Measurements from ENCODE around the gene ANTKMT.

ANTKMT gene

GRCh38 chr16:756428-756827 is 35.5 kb downstream of the ANTKMT start:
- H3K4me1 ChIP-seq (ENCODE audit: control insufficient read depth in 1 of 2, insufficient read depth in 2 of 2, low read length in 2 of 2), result peaks cover 8 to 9% of the 10 kb centered on the region in 2 donors
- peaks cover 3 to 15% of the 10 kb centered on the region in 2 donors for H3K27me3 ChIP-seq (ENCODE audit: control insufficient read depth in 1 of 2, insufficient read depth in 2 of 2, low read length in 2 of 2)
- no peak overlapping the region for H3K9ac ChIP-seq (ENCODE audit: low read depth in 1 of 2, low read length in 2 of 2)
- H3K36me3 ChIP-seq (ENCODE audit: control insufficient read depth in 1 of 2, insufficient read depth in 2 of 2, low read length in 2 of 2), result no peaks in the 10 kb centered on the region
- no peaks in the 10 kb centered on the region for H3K9me3 ChIP-seq (ENCODE audit: control insufficient read depth in 1 of 2, low read length in 2 of 2)
- H3K27ac ChIP-seq (ENCODE audit: low read depth, low read length), result no peak overlapping the region
- H3K4me3 ChIP-seq (ENCODE audit: low read depth in 1 of 2, low read length in 2 of 2), result no peak overlapping the region

GRCh38 chr16:759110-759910 is 38.4 kb downstream of the ANTKMT start:
- Histone ChIP-seq H3K9ac (ENCODE audit: low read depth in 1 of 2, low read length in 2 of 2) (no peak overlapping the region), H3K4me1 (ENCODE audit: control insufficient read depth in 1 of 2, insufficient read depth in 2 of 2, low read length in 2 of 2) (peaks cover 11 to 14% of the 10 kb centered on the region in 2 donors), H3K9me3 (ENCODE audit: control insufficient read depth in 1 of 2, low read length in 2 of 2) (no peaks in the 10 kb centered on the region), H3K4me3 (ENCODE audit: low read depth in 1 of 2, low read length in 2 of 2) (no peak overlapping the region), H3K27me3 (ENCODE audit: control insufficient read depth in 1 of 2, insufficient read depth in 2 of 2, low read length in 2 of 2) (peaks cover 3% of the 10 kb centered on the region in 2 donors), H3K27ac (ENCODE audit: low read depth, low read length) (no peak overlapping the region), H3K36me3 (ENCODE audit: control insufficient read depth in 1 of 2, insufficient read depth in 2 of 2, low read length in 2 of 2) (no peaks in the 10 kb centered on the region)

- peaks cover 11 to 14% of the 10 kb centered on the region in 2 donors for H3K4me1 ChIP-seq (ENCODE audit: control insufficient read depth in 1 of 2, insufficient read depth in 2 of 2, low read length in 2 of 2)
- H3K27ac ChIP-seq (ENCODE audit: low read depth, low read length), result no peak overlapping the region
- no peaks in the 10 kb centered on the region for H3K36me3 ChIP-seq (ENCODE audit: control insufficient read depth in 1 of 2, insufficient read depth in 2 of 2, low read length in 2 of 2)
- H3K4me3 ChIP-seq (ENCODE audit: low read depth in 1 of 2, low read length in 2 of 2), result no peak overlapping the region
- H3K27me3 ChIP-seq (ENCODE audit: control insufficient read depth in 1 of 2, insufficient read depth in 2 of 2, low read length in 2 of 2), result peaks cover 3% of the 10 kb centered on the region in 2 donors
- no peak overlapping the region for H3K9ac ChIP-seq (ENCODE audit: low read depth in 1 of 2, low read length in 2 of 2)
- H3K9me3 ChIP-seq (ENCODE audit: control insufficient read depth in 1 of 2, low read length in 2 of 2), result no peaks in the 10 kb centered on the region
Observed at GRCh38 chr16:760065-760464, 39.1 kb downstream of the ANTKMT start.

- no peaks in the 10 kb centered on the region for H3K9me3 ChIP-seq (ENCODE audit: control insufficient read depth in 1 of 2, low read length in 2 of 2)
- no peak within 1 kb of the TSS for H3K9ac ChIP-seq (ENCODE audit: low read depth in 1 of 2, low read length in 2 of 2)
- H3K36me3 ChIP-seq (ENCODE audit: control insufficient read depth in 1 of 2, insufficient read depth in 2 of 2, low read length in 2 of 2), result no peaks in the 10 kb centered on the region
- peaks cover 11 to 14% of the 10 kb centered on the region in 2 donors for H3K4me1 ChIP-seq (ENCODE audit: control insufficient read depth in 1 of 2, insufficient read depth in 2 of 2, low read length in 2 of 2)
- no peak within 1 kb of the TSS for H3K27ac ChIP-seq (ENCODE audit: low read depth, low read length)
- H3K4me3 ChIP-seq (ENCODE audit: low read depth in 1 of 2, low read length in 2 of 2), result no peak within 1 kb of the TSS
- peaks cover 2 to 3% of the 10 kb centered on the region in 2 donors for H3K27me3 ChIP-seq (ENCODE audit: control insufficient read depth in 1 of 2, insufficient read depth in 2 of 2, low read length in 2 of 2)
Observed at GRCh38 chr16:760545-761343, 39.8 kb downstream of the ANTKMT start, which contains the start of gene MSLN. MSLN (plus strand) TSS chr16:760734; CDS start chr16:762681, 1,947 bp downstream.

- Histone ChIP-seq H3K36me3 (ENCODE audit: control insufficient read depth in 1 of 2, insufficient read depth in 2 of 2, low read length in 2 of 2) (no peaks in the 10 kb centered on the region), H3K27me3 (ENCODE audit: control insufficient read depth in 1 of 2, insufficient read depth in 2 of 2, low read length in 2 of 2) (peaks cover 0 to 3% of the 10 kb centered on the region in 2 donors), H3K9ac (ENCODE audit: low read depth in 1 of 2, low read length in 2 of 2) (no peak overlapping the region), H3K27ac (ENCODE audit: low read depth, low read length) (no peak overlapping the region), H3K4me3 (ENCODE audit: low read depth in 1 of 2, low read length in 2 of 2) (no peak overlapping the region), H3K4me1 (ENCODE audit: control insufficient read depth in 1 of 2, insufficient read depth in 2 of 2, low read length in 2 of 2) (peaks cover 11 to 14% of the 10 kb centered on the region in 2 donors), H3K9me3 (ENCODE audit: control insufficient read depth in 1 of 2, low read length in 2 of 2) (no peaks in the 10 kb centered on the region)
Observed at GRCh38 chr16:761625-762513, 40.9 kb downstream of the ANTKMT start.

GRCh38 chr16:762595-763268 is 41.8 kb downstream of the ANTKMT start:
- no peak overlapping the region for H3K4me3 ChIP-seq (ENCODE audit: low read depth in 1 of 2, low read length in 2 of 2)
- H3K9ac ChIP-seq (ENCODE audit: low read depth in 1 of 2, low read length in 2 of 2), result no peak overlapping the region
- H3K4me1 ChIP-seq (ENCODE audit: control insufficient read depth in 1 of 2, insufficient read depth in 2 of 2, low read length in 2 of 2), result peaks cover 11 to 14% of the 10 kb centered on the region in 2 donors
- H3K9me3 ChIP-seq (ENCODE audit: control insufficient read depth in 1 of 2, low read length in 2 of 2), result no peaks in the 10 kb centered on the region
- H3K27ac ChIP-seq (ENCODE audit: low read depth, low read length), result no peak overlapping the region
- no peaks in the 10 kb centered on the region for H3K36me3 ChIP-seq (ENCODE audit: control insufficient read depth in 1 of 2, insufficient read depth in 2 of 2, low read length in 2 of 2)
- peaks cover 0 to 3% of the 10 kb centered on the region in 2 donors for H3K27me3 ChIP-seq (ENCODE audit: control insufficient read depth in 1 of 2, insufficient read depth in 2 of 2, low read length in 2 of 2)

- Histone ChIP-seq H3K9me3 (ENCODE audit: control insufficient read depth in 1 of 2, low read length in 2 of 2) (no peaks in the 10 kb centered on the region), H3K4me3 (ENCODE audit: low read depth in 1 of 2, low read length in 2 of 2) (no peak overlapping the region), H3K27ac (ENCODE audit: low read depth, low read length) (no peak overlapping the region), H3K27me3 (ENCODE audit: control insufficient read depth in 1 of 2, insufficient read depth in 2 of 2, low read length in 2 of 2) (peaks cover 0 to 3% of the 10 kb centered on the region in 2 donors), H3K4me1 (ENCODE audit: control insufficient read depth in 1 of 2, insufficient read depth in 2 of 2, low read length in 2 of 2) (peaks cover 11 to 14% of the 10 kb centered on the region in 2 donors), H3K9ac (ENCODE audit: low read depth in 1 of 2, low read length in 2 of 2) (no peak overlapping the region), H3K36me3 (ENCODE audit: control insufficient read depth in 1 of 2, insufficient read depth in 2 of 2, low read length in 2 of 2) (no peaks in the 10 kb centered on the region)
Observed at GRCh38 chr16:763369-764183, 42.6 kb downstream of the ANTKMT start.

GRCh38 chr16:764184-764750 is 43.3 kb downstream of the ANTKMT start:
- peaks cover 11 to 14% of the 10 kb centered on the region in 2 donors for H3K4me1 ChIP-seq (ENCODE audit: control insufficient read depth in 1 of 2, insufficient read depth in 2 of 2, low read length in 2 of 2)
- no peak overlapping the region for H3K4me3 ChIP-seq (ENCODE audit: low read depth in 1 of 2, low read length in 2 of 2)
- H3K9ac ChIP-seq (ENCODE audit: low read depth in 1 of 2, low read length in 2 of 2), result no peak overlapping the region
- H3K27me3 ChIP-seq (ENCODE audit: control insufficient read depth in 1 of 2, insufficient read depth in 2 of 2, low read length in 2 of 2), result peaks cover 0 to 3% of the 10 kb centered on the region in 2 donors
- H3K27ac ChIP-seq (ENCODE audit: low read depth, low read length), result no peak overlapping the region
- no peaks in the 10 kb centered on the region for H3K9me3 ChIP-seq (ENCODE audit: control insufficient read depth in 1 of 2, low read length in 2 of 2)
- H3K36me3 ChIP-seq (ENCODE audit: control insufficient read depth in 1 of 2, insufficient read depth in 2 of 2, low read length in 2 of 2), result no peaks in the 10 kb centered on the region
